Neural cell (in vitro differentiated cells): ENCODE measurements around the gene TIMM23.
"Not testable (repeated sequence)": the region's sequence is repeated elsewhere in the genome, so short reads cannot be mapped to it uniquely, and the experiment has no call there.

Source experiments
- EP300 ChIP-seq: fragments of 450-650 bp; conservative IDR thresholded peaks from 2 replicates; pipeline ENCODE4 v1.6.1; 2014; ENCODE audit warnings: antibody characterized with exemption, mild to moderate bottlenecking, moderate library complexity; ENCODE audit not compliant: poor library complexity, severe bottlenecking
- EZH2 ChIP-seq: fragments of 200-600, 300-800 bp; shearing (Covaris generic), sonication (generic); IDR thresholded peaks from 2 replicates; pipeline ENCODE4 v1.6.1; 2014; ENCODE audit warnings: antibody characterized with exemption, low read length, borderline replicate concordance, mild to moderate bottlenecking; ENCODE audit not compliant: insufficient read depth, poor library complexity, severe bottlenecking
- POLR2AphosphoS5 ChIP-seq: IDR thresholded peaks from 2 replicates; pipeline ENCODE4 v1.6.1; 2012
- SMC3 ChIP-seq: fragments of 450-650 bp; conservative IDR thresholded peaks from 2 replicates; pipeline ENCODE4 v1.6.1; 2014; ENCODE audit warnings: antibody characterized with exemption, mild to moderate bottlenecking, moderate library complexity; ENCODE audit not compliant: poor library complexity
- TAF1 ChIP-seq: IDR thresholded peaks from 2 replicates; pipeline ENCODE4 v1.6.1; 2012; ENCODE audit warnings: low read depth
- TF ChIP-seq, protein P1 (sequence below): fragments of 450-650 bp; IDR thresholded peaks from 2 replicates; pipeline ENCODE4 v1.5.1; 2014; ENCODE audit warnings: antibody characterized with exemption, mild to moderate bottlenecking, moderate library complexity; ENCODE audit not compliant: poor library complexity, severe bottlenecking

DNA sequence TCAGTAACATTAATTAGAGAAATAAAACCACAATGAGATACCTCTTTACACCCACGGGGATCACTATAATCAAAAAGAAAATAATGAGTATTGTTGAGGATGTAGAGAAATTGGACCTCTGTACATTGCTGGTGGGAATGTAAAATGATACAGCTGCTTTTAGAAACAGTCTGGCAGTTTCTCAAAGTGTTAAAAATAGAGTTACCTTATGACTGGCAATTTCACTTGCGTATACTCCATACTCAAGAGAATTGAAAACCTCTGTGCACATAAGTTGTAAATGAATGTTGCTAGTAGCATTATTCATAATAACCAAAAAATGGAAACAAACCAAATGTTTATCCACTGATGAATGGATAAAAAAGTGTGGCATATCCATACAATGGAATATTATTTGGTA lies 6.3 kb downstream of the TIMM23 start:
- TF ChIP-seq, protein P1, sequence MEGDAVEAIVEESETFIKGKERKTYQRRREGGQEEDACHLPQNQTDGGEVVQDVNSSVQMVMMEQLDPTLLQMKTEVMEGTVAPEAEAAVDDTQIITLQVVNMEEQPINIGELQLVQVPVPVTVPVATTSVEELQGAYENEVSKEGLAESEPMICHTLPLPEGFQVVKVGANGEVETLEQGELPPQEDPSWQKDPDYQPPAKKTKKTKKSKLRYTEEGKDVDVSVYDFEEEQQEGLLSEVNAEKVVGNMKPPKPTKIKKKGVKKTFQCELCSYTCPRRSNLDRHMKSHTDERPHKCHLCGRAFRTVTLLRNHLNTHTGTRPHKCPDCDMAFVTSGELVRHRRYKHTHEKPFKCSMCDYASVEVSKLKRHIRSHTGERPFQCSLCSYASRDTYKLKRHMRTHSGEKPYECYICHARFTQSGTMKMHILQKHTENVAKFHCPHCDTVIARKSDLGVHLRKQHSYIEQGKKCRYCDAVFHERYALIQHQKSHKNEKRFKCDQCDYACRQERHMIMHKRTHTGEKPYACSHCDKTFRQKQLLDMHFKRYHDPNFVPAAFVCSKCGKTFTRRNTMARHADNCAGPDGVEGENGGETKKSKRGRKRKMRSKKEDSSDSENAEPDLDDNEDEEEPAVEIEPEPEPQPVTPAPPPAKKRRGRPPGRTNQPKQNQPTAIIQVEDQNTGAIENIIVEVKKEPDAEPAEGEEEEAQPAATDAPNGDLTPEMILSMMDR: not testable (repeated sequence)
- TF ChIP-seq POLR2AphosphoS5, EP300, TAF1, SMC3, EZH2: not testable (repeated sequence)
